B cell (primary cell): Measurements from ENCODE around the gene FRMD8.

Experiments
- EZH2 ChIP-seq: IDR thresholded peaks from 2 replicates; pipeline ENCODE4 v1.6.1; 2012; ENCODE audit warnings: borderline replicate concordance, low read depth, mild to moderate bottlenecking, moderate library complexity, low read length; ENCODE audit not compliant: insufficient read depth, poor library complexity, severe bottlenecking
- TF ChIP-seq, protein P1 (sequence below): fragments of 200-600 bp; IDR thresholded peaks from one replicate; pipeline ENCODE4 v1.8.0; 2022; ENCODE audit warnings: antibody characterized with exemption, mild to moderate bottlenecking

DNA sequence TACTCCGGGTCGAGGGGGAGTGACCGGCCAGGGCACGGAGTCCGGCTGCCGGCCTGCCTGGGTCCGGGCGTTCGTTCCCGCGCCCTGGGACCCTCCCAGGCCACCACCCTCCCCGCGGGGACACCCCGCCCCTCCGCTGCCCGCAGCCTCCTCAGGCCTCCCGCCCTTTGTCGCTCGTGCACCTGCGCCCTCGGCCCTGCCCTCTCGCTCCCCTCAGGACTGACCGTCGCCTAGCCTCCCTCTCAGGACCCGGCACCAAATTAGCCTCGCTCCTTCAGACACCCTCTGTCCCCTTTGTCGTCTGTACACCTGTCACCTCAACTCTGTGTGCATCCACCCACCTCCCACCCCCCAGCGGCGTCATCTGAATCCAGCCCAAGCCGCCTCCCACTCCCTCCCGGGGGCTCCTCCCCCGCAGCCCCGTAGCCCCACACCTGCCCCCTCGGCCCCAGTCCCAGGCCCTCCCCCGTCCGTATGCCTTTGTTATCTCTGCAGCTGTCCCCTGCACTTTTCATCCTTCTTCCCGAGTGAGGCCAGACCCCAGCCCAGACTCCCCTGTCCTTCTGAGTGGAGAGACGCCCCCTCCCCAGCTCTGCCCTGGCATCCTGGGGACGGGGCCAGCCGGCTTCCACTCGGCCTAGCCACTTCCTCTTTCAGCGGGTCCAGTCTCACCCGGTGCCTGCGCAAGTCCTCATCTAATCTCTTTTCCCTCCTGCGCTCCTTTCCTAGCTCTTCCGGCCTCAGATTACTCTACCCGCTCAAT, 31.2 kb upstream of the FRMD8 start:
- TF ChIP-seq, protein P1, sequence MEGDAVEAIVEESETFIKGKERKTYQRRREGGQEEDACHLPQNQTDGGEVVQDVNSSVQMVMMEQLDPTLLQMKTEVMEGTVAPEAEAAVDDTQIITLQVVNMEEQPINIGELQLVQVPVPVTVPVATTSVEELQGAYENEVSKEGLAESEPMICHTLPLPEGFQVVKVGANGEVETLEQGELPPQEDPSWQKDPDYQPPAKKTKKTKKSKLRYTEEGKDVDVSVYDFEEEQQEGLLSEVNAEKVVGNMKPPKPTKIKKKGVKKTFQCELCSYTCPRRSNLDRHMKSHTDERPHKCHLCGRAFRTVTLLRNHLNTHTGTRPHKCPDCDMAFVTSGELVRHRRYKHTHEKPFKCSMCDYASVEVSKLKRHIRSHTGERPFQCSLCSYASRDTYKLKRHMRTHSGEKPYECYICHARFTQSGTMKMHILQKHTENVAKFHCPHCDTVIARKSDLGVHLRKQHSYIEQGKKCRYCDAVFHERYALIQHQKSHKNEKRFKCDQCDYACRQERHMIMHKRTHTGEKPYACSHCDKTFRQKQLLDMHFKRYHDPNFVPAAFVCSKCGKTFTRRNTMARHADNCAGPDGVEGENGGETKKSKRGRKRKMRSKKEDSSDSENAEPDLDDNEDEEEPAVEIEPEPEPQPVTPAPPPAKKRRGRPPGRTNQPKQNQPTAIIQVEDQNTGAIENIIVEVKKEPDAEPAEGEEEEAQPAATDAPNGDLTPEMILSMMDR = no peak
- TF ChIP-seq EZH2 = no peak
